GM19395 (cell line): ENCODE data around the gene FALEC.
"Not testable (repeated sequence)": the region's sequence is repeated elsewhere in the genome, so short reads cannot be mapped to it uniquely, and the experiment has no call there.

Experiments
- ATAC-seq: cut with Tn5 transposase; IDR thresholded peaks from one replicate; pipeline ENCODE4 v1.9.1; 2021; ENCODE audit warnings: mild to moderate bottlenecking, moderate library complexity; ENCODE audit not compliant: unreplicated experiment

FALEC gene

GRCh38 chr1:150573648-150574071 is 58.1 kb downstream of the FALEC start:
- not testable (repeated sequence) for ATAC-seq

GRCh38 chr1:150574260-150575071 is 58.9 kb downstream of the FALEC start:
- ATAC-seq = no peak

DNA sequence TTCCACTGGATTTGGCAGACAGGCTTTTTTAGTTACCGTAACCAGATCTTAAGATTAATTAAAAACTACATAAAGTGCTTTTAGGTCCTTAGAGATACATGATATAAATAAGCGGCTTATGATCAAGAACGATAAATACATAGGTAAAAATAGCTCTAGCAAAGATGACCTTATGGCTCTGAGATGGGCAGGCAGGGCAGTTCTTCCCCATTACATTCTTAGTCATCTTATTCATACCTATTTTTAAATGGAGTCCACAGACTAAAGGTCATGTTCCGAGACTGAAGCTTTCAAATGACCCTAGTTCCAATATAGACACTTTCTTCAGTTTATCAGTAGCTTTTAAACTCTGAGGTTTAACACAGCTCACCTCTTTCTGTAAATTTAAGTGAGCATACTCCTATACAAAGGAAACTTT is 59.5 kb downstream of the FALEC start:
- ATAC-seq = no peak

GRCh38 chr1:150575518-150576366 is 60.2 kb downstream of the FALEC start:
- no peak for ATAC-seq

DNA sequence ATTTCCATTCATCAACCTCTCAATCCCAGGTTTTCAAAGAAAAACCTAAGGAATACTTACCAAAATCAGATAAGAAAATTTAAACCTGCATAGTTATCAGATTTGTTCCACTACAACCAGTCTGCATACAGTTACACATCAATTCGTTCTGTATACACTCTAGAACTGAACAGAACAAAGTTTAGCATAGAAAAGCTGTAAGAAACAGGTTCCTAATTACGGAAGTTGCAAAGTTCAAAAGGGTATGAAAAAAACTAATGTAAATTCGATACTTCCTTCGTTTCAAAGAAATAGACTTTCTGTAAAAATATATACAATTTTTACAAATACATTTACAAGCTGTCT is 60.8 kb downstream of the FALEC start:
- ATAC-seq = no peak

DNA sequence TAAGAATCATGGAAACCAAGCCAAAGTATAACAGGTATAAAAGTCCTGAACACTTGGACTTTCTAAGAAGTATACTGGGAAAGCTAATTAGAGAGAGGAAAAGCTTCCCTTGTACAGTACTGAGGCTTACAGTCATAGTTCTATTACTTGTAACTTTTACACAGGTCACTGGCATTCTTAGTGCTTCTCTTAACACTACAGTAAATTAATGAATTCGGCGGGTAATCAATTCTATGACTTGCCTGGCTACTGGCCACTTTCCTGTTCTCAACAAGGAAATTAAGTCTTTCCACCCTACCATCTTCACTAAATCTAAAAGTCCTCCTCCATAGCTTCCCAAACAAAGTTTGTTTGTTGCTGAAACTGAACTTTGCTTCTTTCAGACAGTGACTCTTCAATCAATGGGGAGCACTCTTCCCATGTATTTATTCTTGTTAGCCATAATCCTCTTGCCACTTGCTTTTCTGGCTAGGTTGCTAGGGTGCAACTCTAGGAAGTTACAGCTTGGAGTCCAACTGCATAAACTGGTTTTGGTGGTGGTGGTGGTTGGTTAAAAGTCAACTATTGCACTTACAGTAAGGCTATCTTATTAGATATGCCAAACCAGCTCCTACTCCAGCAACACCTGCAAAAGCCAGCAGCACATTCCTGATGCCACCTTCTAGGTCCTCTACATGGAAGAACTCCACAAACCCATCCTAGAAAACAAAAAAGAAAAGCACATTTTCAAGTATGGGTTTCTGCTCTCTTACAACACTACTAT is 61.4 kb downstream of the FALEC start:
- ATAC-seq = no peak

GRCh38 chr1:150577557-150578271 is 62.2 kb downstream of the FALEC start:
- no peak for ATAC-seq

DNA sequence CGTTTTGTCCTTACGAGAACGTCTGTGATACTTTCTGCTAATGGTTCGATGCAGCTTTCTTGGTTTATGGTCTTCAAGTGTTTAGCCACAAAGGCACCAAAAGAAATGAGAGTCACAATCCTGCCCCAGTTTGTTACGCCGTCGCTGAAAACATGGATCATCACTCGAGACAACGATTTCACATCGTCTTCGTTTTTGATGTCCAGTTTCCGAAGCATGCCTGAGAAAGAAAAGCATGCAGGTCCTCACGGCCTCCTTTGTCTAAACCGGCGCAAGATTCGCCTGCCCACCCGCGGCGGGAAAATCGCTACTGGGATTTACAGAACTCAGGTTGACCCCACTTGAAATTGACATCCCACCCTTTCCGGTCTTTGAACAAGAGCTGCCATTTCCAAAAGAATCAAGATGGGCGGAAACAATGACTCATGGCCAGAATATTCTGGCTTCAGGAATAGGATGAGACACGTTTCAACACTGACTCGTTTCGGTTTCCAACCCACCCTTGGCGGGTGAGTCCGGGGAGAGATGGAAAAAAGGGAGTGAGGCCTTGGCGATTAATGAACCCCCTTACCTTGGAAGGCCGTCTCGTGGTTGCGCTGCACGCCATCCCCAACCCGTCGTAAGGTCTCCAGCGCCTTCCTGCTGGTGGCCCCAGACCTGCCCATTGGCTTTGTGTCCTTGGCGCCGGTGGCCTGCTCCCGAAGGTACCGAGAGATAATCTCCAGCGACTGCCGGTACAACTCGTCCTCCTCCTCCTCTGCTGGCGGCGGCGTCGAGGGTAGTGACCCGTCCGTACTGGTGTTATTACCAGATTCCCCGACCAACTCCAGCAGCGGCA is 62.9 kb downstream of the FALEC start:
- no peak for ATAC-seq

DNA sequence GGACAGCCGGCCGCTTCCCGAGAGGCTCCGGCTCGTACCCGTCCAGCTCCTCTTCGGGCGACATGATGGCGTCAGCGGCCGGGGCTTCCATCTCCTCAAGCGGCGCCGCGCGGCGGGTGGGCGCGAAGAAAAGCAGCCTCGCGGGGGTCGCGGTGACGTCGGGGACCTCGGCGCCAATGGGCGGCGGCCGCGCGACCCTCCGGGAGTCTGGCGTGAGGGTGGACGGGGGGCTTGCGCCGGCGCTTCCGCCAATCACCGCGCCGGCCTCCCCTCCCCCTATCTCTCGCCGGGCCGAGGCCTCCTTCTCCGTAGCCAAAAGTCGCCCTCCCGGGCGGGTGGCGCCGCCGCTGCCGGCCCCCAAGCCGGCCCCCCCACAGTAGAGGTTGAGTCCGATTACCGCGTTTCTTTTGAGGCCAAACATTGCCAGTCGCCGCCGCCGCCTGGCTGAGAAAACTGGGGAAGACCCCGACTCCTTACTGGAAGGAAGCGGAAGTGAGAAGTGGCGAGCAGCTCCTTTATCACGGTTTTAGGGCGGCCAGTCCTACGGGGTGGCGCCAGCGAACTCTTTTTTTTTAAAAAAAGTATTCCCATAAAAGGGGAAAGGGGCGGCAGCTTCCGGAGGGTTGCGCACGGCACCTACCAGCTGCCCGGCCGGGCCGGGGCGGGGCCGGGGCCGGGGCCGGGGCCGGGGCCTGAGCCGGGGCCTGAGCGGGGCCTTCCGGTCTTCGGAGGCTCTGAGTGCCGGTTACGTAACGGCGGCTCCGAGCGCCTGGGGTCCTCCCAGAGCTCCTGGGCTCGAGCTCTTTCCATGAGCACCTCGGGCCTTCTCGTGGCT is 63.8 kb downstream of the FALEC start, which contains the start of gene MCL1:
MCL1 (minus strand) TSS at position 501 of the 835 bp plus-strand sequence; CDS start at position 421, 80 bp downstream.
- peak; percentile 89 for ATAC-seq

DNA sequence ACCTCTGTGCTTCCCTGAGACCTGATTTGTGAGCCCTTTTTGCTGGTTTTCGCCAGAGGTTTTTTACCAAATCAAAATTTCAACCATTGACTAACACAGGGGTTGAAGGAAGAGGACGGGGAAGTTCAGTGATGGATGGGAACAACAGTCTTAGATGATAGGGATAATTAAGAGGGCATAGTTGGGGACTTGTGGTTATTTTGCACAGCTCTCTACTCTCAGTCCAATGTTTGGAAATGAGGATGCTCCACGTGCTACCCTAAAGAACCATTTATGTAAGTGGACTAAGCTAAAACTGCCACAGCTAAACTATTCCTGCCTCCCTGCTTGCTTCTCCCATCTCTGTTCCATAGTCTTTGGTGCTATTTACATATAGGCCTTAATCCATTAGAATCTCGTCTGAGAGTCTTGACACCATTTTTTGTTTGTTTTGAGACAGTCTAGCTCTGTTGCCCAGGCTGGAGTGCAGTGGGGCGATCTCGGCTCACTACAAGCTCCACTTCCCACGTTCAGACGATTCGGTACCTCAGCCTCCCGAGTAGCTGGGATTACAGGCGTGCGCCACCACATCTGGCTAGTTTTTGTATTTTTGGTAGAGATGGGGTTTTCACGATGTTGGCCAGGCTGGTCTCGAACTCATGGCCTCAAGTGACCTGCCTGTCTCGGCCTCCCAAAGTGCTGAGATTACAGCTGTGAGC is 64.5 kb downstream of the FALEC start:
- ATAC-seq = peak; percentile 14

- ATAC-seq = not testable (repeated sequence)
Measured at GRCh38 chr1:150580966-150581365, 65.4 kb downstream of the FALEC start.

- ATAC-seq = not testable (repeated sequence)
Measured at GRCh38 chr1:150581437-150581836, 65.9 kb downstream of the FALEC start.

DNA sequence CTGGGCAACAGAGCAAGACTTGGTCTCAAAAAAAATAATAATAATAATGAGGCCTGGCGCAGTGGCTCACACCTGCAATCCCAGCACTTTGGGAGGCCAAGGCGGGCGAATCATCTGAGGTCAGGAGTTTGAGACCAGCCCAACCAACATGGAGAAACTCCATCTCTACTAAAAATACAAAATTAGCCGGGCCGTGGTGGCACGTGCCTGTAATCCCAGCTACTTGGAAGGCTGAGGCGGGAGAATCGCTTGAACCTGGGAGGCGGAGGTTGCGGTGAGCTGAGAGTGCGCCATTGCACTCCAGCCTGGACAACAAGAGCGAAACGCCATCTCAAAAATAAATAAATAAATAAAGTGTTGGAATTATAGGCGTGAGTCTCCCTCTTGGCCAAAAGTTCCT is 66.4 kb downstream of the FALEC start:
- ATAC-seq = not testable (repeated sequence)

GRCh38 chr1:150582371-150582770 is 66.8 kb downstream of the FALEC start:
- ATAC-seq = no peak
